DMS 273 treated with DMSO at 0.1 percent for 48 hours (cell line): Measurements from ENCODE around the gene THY1.

Source experiments
- DNase-seq: peaks from one replicate; lab custom pipeline; 2025; lab: John Stamatoyannopoulos, UW

The THY1 gene

GRCh38 chr11:119370486-119371046 is 52.4 kb downstream of the THY1 start:
- DNase-seq = no peak

- DNase-seq = peak; percentile 47
Observed at GRCh38 chr11:119369132-119369925, 53.6 kb downstream of the THY1 start.

- peak; percentile 87 for DNase-seq
Observed at GRCh38 chr11:119368121-119369034, 54.6 kb downstream of the THY1 start.

- DNase-seq = no peak
Observed at GRCh38 chr11:119367661-119368120, 55.3 kb downstream of the THY1 start.
